Measurements from ENCODE around the gene UGT2B10.
"Not testable (repeated sequence)": the region's sequence is repeated elsewhere in the genome, so short reads cannot be mapped to it uniquely, and the experiment has no call there.

Gene UGT2B10

DNA sequence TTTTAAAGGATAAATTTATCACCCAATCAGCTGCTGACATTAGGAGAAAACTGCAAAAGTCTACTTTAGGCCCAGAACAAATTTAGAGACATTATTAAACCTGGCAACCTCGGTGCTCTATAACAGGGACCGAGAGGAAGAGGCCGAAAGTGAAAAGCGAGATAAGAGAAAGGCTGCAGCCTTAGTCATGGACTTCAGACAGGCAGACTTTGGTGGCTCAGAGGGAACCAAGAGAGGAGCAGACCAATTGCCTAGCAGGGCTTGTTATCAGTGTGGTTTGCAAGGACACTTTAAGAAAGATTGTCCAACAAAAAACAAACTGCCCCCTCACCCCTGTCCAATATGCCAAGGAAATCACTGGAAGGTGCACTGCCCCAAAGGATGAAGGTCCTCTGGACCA, 12.8 kb upstream of the UGT2B10 start:
- no CpG with 5 or more reads among the region's 4 CpGs for WGBS (ENCODE audit: extremely low coverage, insufficient coverage, low lambda C conversion rate)
- no peak overlapping the region for H3K4me3 ChIP-seq (ENCODE audit: low read length)
- no peak overlapping the region for H3K4me2 ChIP-seq (ENCODE audit: low read length)
- H3K27me3 ChIP-seq (ENCODE audit: insufficient read depth, low read length, poor library complexity) = no peaks in the 10 kb centered on the region
- no peak overlapping the region for H3K18ac ChIP-seq (ENCODE audit: low read length)
- no peak overlapping the region for H2BK15ac ChIP-seq (replicated peaks; ENCODE audit: low read depth)
- no peak overlapping the region for H3K56ac ChIP-seq (ENCODE audit: low read length)
- no peak overlapping the region for H3K23ac ChIP-seq (ENCODE audit: low read length)
- no peak overlapping the region for H3K27ac ChIP-seq (ENCODE audit: low read depth, low read length)
- H4K5ac ChIP-seq (ENCODE audit: low read length) = no peak overlapping the region
- H2BK5ac ChIP-seq (ENCODE audit: low read length) = no peak overlapping the region
- H3K9ac ChIP-seq (ENCODE audit: low read length) = no peak overlapping the region
- H3K79me1 ChIP-seq (ENCODE audit: low read length) = no peaks in the 10 kb centered on the region
- no peak overlapping the region for H4K8ac ChIP-seq (ENCODE audit: low read depth, low read length)
- no peak overlapping the region for H2AK5ac ChIP-seq (ENCODE audit: low read length)
- no peaks in the 10 kb centered on the region for H3K4me1 ChIP-seq (ENCODE audit: control insufficient read depth, low read depth, low read length)
- H3K36me3 ChIP-seq (ENCODE audit: control insufficient read depth, insufficient read depth, low read length) = no peaks in the 10 kb centered on the region
- H2BK120ac ChIP-seq (ENCODE audit: low read depth, low read length) = no peak overlapping the region
- no peak overlapping the region for H3K4ac ChIP-seq (ENCODE audit: low read depth, low read length)
- DNase-seq = no peak
- no peaks in the 10 kb centered on the region for H3K79me2 ChIP-seq (ENCODE audit: control insufficient read depth, insufficient read depth, low read length)

DNA sequence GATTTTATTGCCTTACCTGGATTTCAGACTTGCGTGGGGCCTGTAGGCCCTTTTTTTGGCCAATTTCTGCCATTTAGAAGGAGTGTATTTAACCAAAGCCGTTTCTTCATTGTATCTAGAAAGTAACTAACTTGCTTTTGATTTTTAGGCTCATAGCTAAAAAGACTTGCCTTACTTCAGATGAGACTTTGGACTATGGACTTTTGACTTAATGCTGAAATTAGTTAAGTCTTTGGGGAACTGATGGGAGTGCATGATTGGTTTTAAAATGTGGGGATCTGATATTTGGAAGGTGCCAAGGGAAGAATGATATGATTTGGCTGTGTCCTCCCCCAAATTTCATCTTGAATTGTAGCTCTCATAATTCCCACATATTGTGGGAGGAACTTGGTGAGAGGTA, 7.7 kb upstream of the UGT2B10 start:
- Histone ChIP-seq H3K4ac (ENCODE audit: low read depth, low read length) (no peak overlapping the region), H4K5ac (ENCODE audit: low read length) (no peak overlapping the region), H3K4me3 (ENCODE audit: low read length) (no peak overlapping the region), H3K4me1 (ENCODE audit: control insufficient read depth, low read depth, low read length) (no peaks in the 10 kb centered on the region), H3K4me2 (ENCODE audit: low read length) (no peak overlapping the region), H3K79me1 (ENCODE audit: low read length) (no peaks in the 10 kb centered on the region), H2AK5ac (ENCODE audit: low read length) (no peak overlapping the region), H3K27ac (ENCODE audit: low read depth, low read length) (no peak overlapping the region), H3K79me2 (ENCODE audit: control insufficient read depth, insufficient read depth, low read length) (no peaks in the 10 kb centered on the region), H3K27me3 (ENCODE audit: insufficient read depth, low read length, poor library complexity) (no peaks in the 10 kb centered on the region), H3K56ac (ENCODE audit: low read length) (no peak overlapping the region), H3K18ac (ENCODE audit: low read length) (no peak overlapping the region), H4K8ac (ENCODE audit: low read depth, low read length) (no peak overlapping the region), H3K9ac (ENCODE audit: low read length) (no peak overlapping the region), H3K36me3 (ENCODE audit: control insufficient read depth, insufficient read depth, low read length) (no peaks in the 10 kb centered on the region), H2BK15ac (replicated peaks; ENCODE audit: low read depth) (no peak overlapping the region), H2BK5ac (ENCODE audit: low read length) (no peak overlapping the region), H3K23ac (ENCODE audit: low read length) (no peak overlapping the region), H2BK120ac (ENCODE audit: low read depth, low read length) (no peak overlapping the region)
- no CpG with 5 or more reads among the region's 2 CpGs for WGBS (ENCODE audit: extremely low coverage, insufficient coverage, low lambda C conversion rate)
- DNase-seq = no peak

DNA sequence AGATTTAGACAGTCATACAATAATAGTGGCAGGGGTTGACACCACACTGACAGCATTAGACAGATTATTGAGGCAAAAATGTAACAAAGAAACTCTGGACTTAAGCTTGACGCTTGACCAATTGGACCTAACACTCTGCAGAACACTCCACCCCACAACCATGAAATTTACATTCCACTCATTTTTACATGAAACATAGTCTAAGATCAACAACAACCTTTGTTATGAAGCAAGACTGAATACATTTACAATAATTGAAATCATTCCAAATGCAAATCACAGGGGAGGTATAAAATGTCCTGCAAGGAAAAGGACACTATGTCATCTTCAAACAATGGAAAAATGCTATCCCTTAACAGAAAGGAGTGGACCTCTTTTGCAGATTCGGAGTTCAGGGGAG, 4.9 kb upstream of the UGT2B10 start:
- no CpG with 5 or more reads among the region's 2 CpGs for WGBS (ENCODE audit: extremely low coverage, insufficient coverage, low lambda C conversion rate)

GRCh38 chr4:68816410-68817265, 844 bp downstream of the UGT2B10 start:
- not testable (repeated sequence) for H3K4ac ChIP-seq (ENCODE audit: low read depth, low read length); H3K56ac ChIP-seq (ENCODE audit: low read length); H3K27me3 ChIP-seq (ENCODE audit: insufficient read depth, low read length, poor library complexity); H3K23ac ChIP-seq (ENCODE audit: low read length); H4K8ac ChIP-seq (ENCODE audit: low read depth, low read length); H3K27ac ChIP-seq (ENCODE audit: low read depth, low read length); H3K4me2 ChIP-seq (ENCODE audit: low read length); H3K4me3 ChIP-seq (ENCODE audit: low read length); H4K5ac ChIP-seq (ENCODE audit: low read length); H3K4me1 ChIP-seq (ENCODE audit: control insufficient read depth, low read depth, low read length); H3K79me1 ChIP-seq (ENCODE audit: low read length); H3K9ac ChIP-seq (ENCODE audit: low read length); H3K79me2 ChIP-seq (ENCODE audit: control insufficient read depth, insufficient read depth, low read length); H2BK120ac ChIP-seq (ENCODE audit: low read depth, low read length); H2AK5ac ChIP-seq (ENCODE audit: low read length); H2BK5ac ChIP-seq (ENCODE audit: low read length); H3K36me3 ChIP-seq (ENCODE audit: control insufficient read depth, insufficient read depth, low read length); H3K18ac ChIP-seq (ENCODE audit: low read length); H2BK15ac ChIP-seq (replicated peaks; ENCODE audit: low read depth); DNase-seq
- no CpG with 5 or more reads among the region's 5 CpGs for WGBS (ENCODE audit: extremely low coverage, insufficient coverage, low lambda C conversion rate)

More for the DNA sequence above, 4.9 kb upstream of the UGT2B10 start:
- Histone ChIP-seq H3K4ac (ENCODE audit: low read depth, low read length) (no peak overlapping the region), H3K79me1 (ENCODE audit: low read length) (no peaks in the 10 kb centered on the region), H3K9ac (ENCODE audit: low read length) (no peak overlapping the region), H2BK5ac (ENCODE audit: low read length) (no peak overlapping the region), H3K79me2 (ENCODE audit: control insufficient read depth, insufficient read depth, low read length) (no peaks in the 10 kb centered on the region), H3K27me3 (ENCODE audit: insufficient read depth, low read length, poor library complexity) (no peaks in the 10 kb centered on the region), H4K8ac (ENCODE audit: low read depth, low read length) (no peak overlapping the region), H2BK15ac (replicated peaks; ENCODE audit: low read depth) (no peak overlapping the region), H3K4me1 (ENCODE audit: control insufficient read depth, low read depth, low read length) (no peaks in the 10 kb centered on the region), H3K18ac (ENCODE audit: low read length) (no peak overlapping the region), H2AK5ac (ENCODE audit: low read length) (no peak overlapping the region), H3K23ac (ENCODE audit: low read length) (no peak overlapping the region), H4K5ac (ENCODE audit: low read length) (no peak overlapping the region), H3K56ac (ENCODE audit: low read length) (no peak overlapping the region), H3K27ac (ENCODE audit: low read depth, low read length) (no peak overlapping the region), H3K4me3 (ENCODE audit: low read length) (no peak overlapping the region), H3K4me2 (ENCODE audit: low read length) (no peak overlapping the region), H3K36me3 (ENCODE audit: control insufficient read depth, insufficient read depth, low read length) (no peaks in the 10 kb centered on the region), H2BK120ac (ENCODE audit: low read depth, low read length) (no peak overlapping the region)
- no peak for DNase-seq

DNA sequence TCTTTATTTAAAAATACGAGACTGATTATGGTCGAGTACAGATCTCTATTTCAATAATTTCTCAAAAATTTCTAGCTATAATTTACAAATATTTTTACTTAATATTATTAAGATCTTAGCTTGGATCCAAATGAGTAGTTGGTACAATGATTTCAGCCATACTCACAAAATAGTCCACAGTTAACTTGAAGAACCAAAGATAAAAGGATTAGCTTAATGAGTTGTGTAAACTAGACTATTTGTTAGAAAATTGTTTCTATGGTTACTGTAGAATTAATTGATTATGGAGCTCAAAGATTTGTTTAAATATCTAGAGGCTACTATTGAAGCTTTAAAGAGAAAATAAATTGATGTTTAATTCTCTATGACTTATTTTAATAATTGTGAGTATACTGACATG, 1.6 kb downstream of the UGT2B10 start:
- no peaks in the 10 kb centered on the region for H3K4me1 ChIP-seq (ENCODE audit: control insufficient read depth, low read depth, low read length)
- H3K27me3 ChIP-seq (ENCODE audit: insufficient read depth, low read length, poor library complexity) = no peaks in the 10 kb centered on the region
- H3K4me2 ChIP-seq (ENCODE audit: low read length) = no peak overlapping the region
- no peaks in the 10 kb centered on the region for H3K79me1 ChIP-seq (ENCODE audit: low read length)
- no peaks in the 10 kb centered on the region for H3K36me3 ChIP-seq (ENCODE audit: control insufficient read depth, insufficient read depth, low read length)
- no peak overlapping the region for H3K27ac ChIP-seq (ENCODE audit: low read depth, low read length)
- H3K23ac ChIP-seq (ENCODE audit: low read length) = no peak overlapping the region
- H4K8ac ChIP-seq (ENCODE audit: low read depth, low read length) = no peak overlapping the region
- H2BK5ac ChIP-seq (ENCODE audit: low read length) = no peak overlapping the region
- no peak overlapping the region for H3K18ac ChIP-seq (ENCODE audit: low read length)
- no CpG with 5 or more reads among the region's 2 CpGs for WGBS (ENCODE audit: extremely low coverage, insufficient coverage, low lambda C conversion rate)
- no peak for DNase-seq
- no peak overlapping the region for H3K56ac ChIP-seq (ENCODE audit: low read length)
- H3K79me2 ChIP-seq (ENCODE audit: control insufficient read depth, insufficient read depth, low read length) = no peaks in the 10 kb centered on the region
- no peak overlapping the region for H3K4ac ChIP-seq (ENCODE audit: low read depth, low read length)
- H3K4me3 ChIP-seq (ENCODE audit: low read length) = no peak overlapping the region
- H2AK5ac ChIP-seq (ENCODE audit: low read length) = no peak overlapping the region
- H4K5ac ChIP-seq (ENCODE audit: low read length) = no peak overlapping the region
- no peak overlapping the region for H3K9ac ChIP-seq (ENCODE audit: low read length)
- H2BK15ac ChIP-seq (replicated peaks; ENCODE audit: low read depth) = no peak overlapping the region
- H2BK120ac ChIP-seq (ENCODE audit: low read depth, low read length) = no peak overlapping the region

DNA sequence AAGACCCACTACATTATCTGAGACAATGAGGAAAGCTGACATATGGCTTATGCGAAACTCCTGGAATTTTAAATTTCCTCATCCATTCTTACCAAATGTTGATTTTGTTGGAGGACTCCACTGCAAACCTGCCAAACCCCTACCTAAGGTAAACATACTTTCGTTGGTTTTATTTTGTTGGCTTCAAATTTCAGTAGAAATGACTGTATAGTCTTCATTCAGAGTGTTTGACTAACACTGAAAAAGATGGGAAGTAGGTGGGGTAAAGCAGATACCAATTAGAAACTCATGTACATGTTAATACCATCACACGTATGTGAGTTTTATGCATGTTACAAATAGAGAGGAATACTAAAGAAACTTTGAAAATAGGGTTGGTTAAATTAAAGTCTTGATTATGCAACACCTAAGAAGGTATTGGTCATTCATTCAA, 2.3 kb downstream of the UGT2B10 start:
- not testable (repeated sequence) for H2BK5ac ChIP-seq (ENCODE audit: low read length); H3K56ac ChIP-seq (ENCODE audit: low read length); H2BK120ac ChIP-seq (ENCODE audit: low read depth, low read length); H3K4me2 ChIP-seq (ENCODE audit: low read length); H3K18ac ChIP-seq (ENCODE audit: low read length); H3K79me2 ChIP-seq (ENCODE audit: control insufficient read depth, insufficient read depth, low read length); H4K5ac ChIP-seq (ENCODE audit: low read length); H3K9ac ChIP-seq (ENCODE audit: low read length); H3K4me3 ChIP-seq (ENCODE audit: low read length); H3K23ac ChIP-seq (ENCODE audit: low read length); H3K4me1 ChIP-seq (ENCODE audit: control insufficient read depth, low read depth, low read length); H3K79me1 ChIP-seq (ENCODE audit: low read length); H3K4ac ChIP-seq (ENCODE audit: low read depth, low read length); H4K8ac ChIP-seq (ENCODE audit: low read depth, low read length); H2BK15ac ChIP-seq (replicated peaks; ENCODE audit: low read depth); H3K27me3 ChIP-seq (ENCODE audit: insufficient read depth, low read length, poor library complexity); H2AK5ac ChIP-seq (ENCODE audit: low read length); H3K36me3 ChIP-seq (ENCODE audit: control insufficient read depth, insufficient read depth, low read length); H3K27ac ChIP-seq (ENCODE audit: low read depth, low read length); DNase-seq
- WGBS (ENCODE audit: extremely low coverage, insufficient coverage, low lambda C conversion rate) = no CpG with 5 or more reads among the region's 3 CpGs
